ENCODE measurements around the gene TCF15.

Gene TCF15

GRCh38 chr20:611047-611842 is 1.1 kb upstream of the TCF15 start:
- no peak for DNase-seq (ENCODE audit: low read depth)

GRCh38 chr20:609371-609964 is 641 bp downstream of the TCF15 start:
- DNase-seq (ENCODE audit: low read depth) = no peak

GRCh38 chr20:608970-609369 is 1.1 kb downstream of the TCF15 start:
- DNase-seq (ENCODE audit: low read depth) = no peak

GRCh38 chr20:607476-607875 is 2.6 kb downstream of the TCF15 start:
- no peak for DNase-seq (ENCODE audit: low read depth)

GRCh38 chr20:605237-605636 is 4.9 kb downstream of the TCF15 start:
- DNase-seq (ENCODE audit: low read depth) = no peak

- no peak for DNase-seq (ENCODE audit: low read depth)
These were observed 6.9 kb downstream of the TCF15 start for GRCh38 chr20:603116-603640.

GRCh38 chr20:602111-602970 is 7.8 kb downstream of the TCF15 start:
- no peak for DNase-seq (ENCODE audit: low read depth)

- no peak for DNase-seq (ENCODE audit: low read depth)
These were observed 9.4 kb downstream of the TCF15 start for GRCh38 chr20:600736-601135.

GRCh38 chr20:600141-600540 is 10.0 kb downstream of the TCF15 start:
- DNase-seq (ENCODE audit: low read depth) = no peak

- no peak for DNase-seq (ENCODE audit: low read depth)
These were observed 11.8 kb downstream of the TCF15 start for GRCh38 chr20:598133-598850.

- DNase-seq (ENCODE audit: low read depth) = no peak
These were observed 12.5 kb downstream of the TCF15 start for GRCh38 chr20:597560-597959.

GRCh38 chr20:595330-596308 is 14.5 kb downstream of the TCF15 start:
- DNase-seq (ENCODE audit: low read depth) = no peak

- DNase-seq (ENCODE audit: low read depth) = no peak
These were observed 17.6 kb downstream of the TCF15 start for GRCh38 chr20:592506-592905.

- DNase-seq (ENCODE audit: low read depth) = no peak
These were observed 18.2 kb downstream of the TCF15 start for GRCh38 chr20:591941-592340.

- no peak for DNase-seq (ENCODE audit: low read depth)
These were observed 21.0 kb downstream of the TCF15 start for GRCh38 chr20:588932-589672.

- no peak for DNase-seq (ENCODE audit: low read depth)
These were observed 21.6 kb downstream of the TCF15 start for GRCh38 chr20:588476-588875.

- DNase-seq (ENCODE audit: low read depth) = no peak
These were observed 25.2 kb downstream of the TCF15 start for GRCh38 chr20:584971-585301.

GRCh38 chr20:584161-584970 is 25.7 kb downstream of the TCF15 start:
- DNase-seq (ENCODE audit: low read depth) = no peak

- no peak for DNase-seq (ENCODE audit: low read depth)
These were observed 27.9 kb downstream of the TCF15 start for GRCh38 chr20:582204-582603.

Data from GM04503 (cell line).